ENCODE measurements around the gene BACE2. TPM values are rescaled to one million over a fixed set of nuclear protein-coding genes. Genes with fewer than 3 reads are reported as not detected.

The BACE2 gene
- total RNA-seq, 4 donors from 2014 or later = 31.9 to 63.4 (median 50.0) TPM

DNA sequence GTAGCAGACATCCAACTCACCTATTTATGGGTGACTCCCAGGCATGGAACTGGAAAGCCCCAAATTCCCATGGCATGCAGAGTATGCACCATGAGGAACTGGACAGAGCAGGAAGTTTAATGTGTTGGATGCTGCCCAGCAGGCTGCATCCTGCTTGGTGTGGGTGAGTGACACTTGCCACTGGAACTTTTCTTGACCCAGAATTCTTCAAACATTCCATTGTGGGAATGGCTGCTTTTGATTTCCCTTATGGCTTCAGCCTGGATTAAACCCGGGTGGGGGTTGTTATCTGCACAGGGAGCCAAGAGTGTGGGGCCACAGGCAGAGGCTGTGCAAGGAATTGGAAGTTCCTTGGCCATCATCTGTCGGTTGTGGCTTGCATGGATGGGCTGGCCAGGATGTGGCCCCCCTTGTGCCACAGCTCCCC lies 26.9 kb upstream of the BACE2 start:
- H3K36me3 ChIP-seq = no peaks in the 10 kb centered on the region
- peaks cover 23% of the 10 kb centered on the region for H3K27me3 ChIP-seq
- ATAC-seq = no peak
- TF ChIP-seq POLR2A (IDR thresholded peaks at IDR 0.05) = no peak
- no peak for TF ChIP-seq EP300 (IDR thresholded peaks at IDR 0.05)
- TF ChIP-seq, protein P1, sequence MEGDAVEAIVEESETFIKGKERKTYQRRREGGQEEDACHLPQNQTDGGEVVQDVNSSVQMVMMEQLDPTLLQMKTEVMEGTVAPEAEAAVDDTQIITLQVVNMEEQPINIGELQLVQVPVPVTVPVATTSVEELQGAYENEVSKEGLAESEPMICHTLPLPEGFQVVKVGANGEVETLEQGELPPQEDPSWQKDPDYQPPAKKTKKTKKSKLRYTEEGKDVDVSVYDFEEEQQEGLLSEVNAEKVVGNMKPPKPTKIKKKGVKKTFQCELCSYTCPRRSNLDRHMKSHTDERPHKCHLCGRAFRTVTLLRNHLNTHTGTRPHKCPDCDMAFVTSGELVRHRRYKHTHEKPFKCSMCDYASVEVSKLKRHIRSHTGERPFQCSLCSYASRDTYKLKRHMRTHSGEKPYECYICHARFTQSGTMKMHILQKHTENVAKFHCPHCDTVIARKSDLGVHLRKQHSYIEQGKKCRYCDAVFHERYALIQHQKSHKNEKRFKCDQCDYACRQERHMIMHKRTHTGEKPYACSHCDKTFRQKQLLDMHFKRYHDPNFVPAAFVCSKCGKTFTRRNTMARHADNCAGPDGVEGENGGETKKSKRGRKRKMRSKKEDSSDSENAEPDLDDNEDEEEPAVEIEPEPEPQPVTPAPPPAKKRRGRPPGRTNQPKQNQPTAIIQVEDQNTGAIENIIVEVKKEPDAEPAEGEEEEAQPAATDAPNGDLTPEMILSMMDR (IDR thresholded peaks at IDR 0.05) = no peak
- TF ChIP-seq POLR2AphosphoS5 (IDR thresholded peaks at IDR 0.05) = no peak
- no CpG with 5 or more reads among the region's 2 CpGs for WGBS, 2 donors (ENCODE audit: low coverage in 1 of 2)
- no peak overlapping the region for H3K4me3 ChIP-seq
- H3K4me1 ChIP-seq = peaks cover 0 to 17% (median 7%) of the 10 kb centered on the region in 3 donors
- H3K9me3 ChIP-seq = no peaks in the 10 kb centered on the region
- no peak overlapping the region for H3K27ac ChIP-seq

- no peak for TF ChIP-seq EP300 (IDR thresholded peaks at IDR 0.05)
- TF ChIP-seq POLR2AphosphoS5 (IDR thresholded peaks at IDR 0.05) = no peak
- TF ChIP-seq, protein P1 (IDR thresholded peaks at IDR 0.05) = no peak
- no peak for TF ChIP-seq POLR2A (IDR thresholded peaks at IDR 0.05)
- no peaks in the 10 kb centered on the region for H3K9me3 ChIP-seq
- peaks cover 0 to 17% (median 7%) of the 10 kb centered on the region in 3 donors for H3K4me1 ChIP-seq
- 23% methylated on average over 8 of the region's 15 CpGs; no CpG with 5 or more reads in 1 of the 2 donors for WGBS, 2 donors (ENCODE audit: low coverage in 1 of 2)
- peak; percentile 73 for ATAC-seq
- no peaks in the 10 kb centered on the region for H3K36me3 ChIP-seq
- H3K27ac ChIP-seq = peak overlapping the region in 1 of 4 donors; percentile 15
- peaks cover 16% of the 10 kb centered on the region for H3K27me3 ChIP-seq
- H3K4me3 ChIP-seq = no peak overlapping the region
Measured at GRCh38 chr21:41142051-41142795, 25.7 kb upstream of the BACE2 start.

- no peaks in the 10 kb centered on the region for H3K36me3 ChIP-seq
- H3K27me3 ChIP-seq = peaks cover 19% of the 10 kb centered on the region
- no peak overlapping the region for H3K4me3 ChIP-seq
- no peak overlapping the region for H3K27ac ChIP-seq
- H3K9me3 ChIP-seq = no peaks in the 10 kb centered on the region
- H3K4me1 ChIP-seq = peaks cover 0 to 17% (median 7%) of the 10 kb centered on the region in 3 donors
- WGBS, 2 donors (ENCODE audit: low coverage in 1 of 2) = 100% methylated on average over 2 to 3 of the region's 10 CpGs
- TF ChIP-seq POLR2AphosphoS5 (IDR thresholded peaks at IDR 0.05) = no peak
- no peak for TF ChIP-seq POLR2A (IDR thresholded peaks at IDR 0.05)
- TF ChIP-seq, protein P1 (IDR thresholded peaks at IDR 0.05) = no peak
- no peak for TF ChIP-seq EP300 (IDR thresholded peaks at IDR 0.05)
- ATAC-seq = no peak
Measured at GRCh38 chr21:41143596-41144325, 24.2 kb upstream of the BACE2 start.

GRCh38 chr21:41147096-41147978 lies 20.6 kb upstream of the BACE2 start:
- no peak for TF ChIP-seq POLR2A (IDR thresholded peaks at IDR 0.05)
- H3K4me1 ChIP-seq = peaks cover 0 to 3% (median 0%) of the 10 kb centered on the region in 3 donors
- no peaks in the 10 kb centered on the region for H3K9me3 ChIP-seq
- H3K27me3 ChIP-seq = peaks cover 33% of the 10 kb centered on the region
- H3K27ac ChIP-seq = no peak overlapping the region
- no peak for ATAC-seq
- no peak overlapping the region for H3K4me3 ChIP-seq
- 73% methylated on average over 8 of the region's 13 CpGs; no CpG with 5 or more reads in 1 of the 2 donors for WGBS, 2 donors (ENCODE audit: low coverage in 1 of 2)
- H3K36me3 ChIP-seq = no peaks in the 10 kb centered on the region

DNA sequence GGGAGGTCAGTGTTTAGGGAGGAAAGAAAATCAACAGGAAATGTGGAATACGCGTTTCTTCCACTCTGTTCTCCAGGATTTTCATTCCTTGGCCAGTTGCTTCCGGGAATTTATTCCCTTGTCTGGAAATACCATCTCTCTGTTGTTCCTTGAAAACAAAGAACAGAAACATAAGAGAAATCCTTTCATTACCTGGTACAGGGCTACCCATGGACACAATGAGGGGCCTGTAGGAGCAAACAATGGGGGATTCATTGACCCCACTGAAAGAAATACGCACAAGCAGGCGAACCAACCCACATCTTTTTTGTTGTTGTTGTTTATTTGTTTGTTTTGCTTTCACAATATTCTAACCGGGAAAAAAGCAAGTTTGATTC lies 20.0 kb upstream of the BACE2 start:
- no peak for TF ChIP-seq EP300 (IDR thresholded peaks at IDR 0.05)
- TF ChIP-seq POLR2A (IDR thresholded peaks at IDR 0.05) = no peak
- TF ChIP-seq POLR2AphosphoS5 (IDR thresholded peaks at IDR 0.05) = no peak
- TF ChIP-seq, protein P1 (IDR thresholded peaks at IDR 0.05) = no peak
- Histone ChIP-seq H3K4me3 (no peak overlapping the region), H3K36me3 (no peaks in the 10 kb centered on the region), H3K27ac (no peak overlapping the region), H3K27me3 (peaks cover 33% of the 10 kb centered on the region), H3K4me1 (no peaks in the 10 kb centered on the region), H3K9me3 (no peaks in the 10 kb centered on the region)
- no peak for ATAC-seq
- 68% methylated on average over 6 of the region's 6 CpGs; no CpG with 5 or more reads in 1 of the 2 donors for WGBS, 2 donors (ENCODE audit: low coverage in 1 of 2)
